Adipocyte (in vitro differentiated cells): ENCODE results near the gene EVL.

Experiments
- DNase-seq: peaks from one replicate; pipeline ENCODE4 v3.0.0-alpha.2; 2015; ENCODE audit warnings: low read depth
- H3K27me3 ChIP-seq: replicated peaks from 2 replicates; pipeline ENCODE4 v1.7.0; 2013; ENCODE audit warnings: mild to moderate bottlenecking, low read length, moderate library complexity; ENCODE audit not compliant: control insufficient read depth, insufficient read depth
- H3K36me3 ChIP-seq: 2 replicates; pipeline ENCODE4 v1.7.0; 2013; ENCODE audit warnings: low read length, mild to moderate bottlenecking, moderate library complexity; ENCODE audit not compliant: control insufficient read depth, insufficient read depth, severe bottlenecking
- H3K4me1 ChIP-seq: 2 replicates; pipeline ENCODE4 v1.7.0; 2013; ENCODE audit warnings: mild to moderate bottlenecking, low read length, moderate library complexity; ENCODE audit not compliant: control insufficient read depth, insufficient read depth
- H3K4me3 ChIP-seq: 2 replicates; pipeline ENCODE4 v1.7.0; 2013; ENCODE audit warnings: mild to moderate bottlenecking, low read length, moderate library complexity
- H3K9ac ChIP-seq: 2 replicates; pipeline ENCODE4 v1.7.0; 2013; ENCODE audit warnings: mild to moderate bottlenecking, low read length, moderate library complexity
- H3K9me3 ChIP-seq: 2 replicates; pipeline ENCODE4 v1.7.0; 2013; ENCODE audit warnings: mild to moderate bottlenecking, low read length, moderate library complexity; ENCODE audit not compliant: control insufficient read depth

EVL gene

DNA sequence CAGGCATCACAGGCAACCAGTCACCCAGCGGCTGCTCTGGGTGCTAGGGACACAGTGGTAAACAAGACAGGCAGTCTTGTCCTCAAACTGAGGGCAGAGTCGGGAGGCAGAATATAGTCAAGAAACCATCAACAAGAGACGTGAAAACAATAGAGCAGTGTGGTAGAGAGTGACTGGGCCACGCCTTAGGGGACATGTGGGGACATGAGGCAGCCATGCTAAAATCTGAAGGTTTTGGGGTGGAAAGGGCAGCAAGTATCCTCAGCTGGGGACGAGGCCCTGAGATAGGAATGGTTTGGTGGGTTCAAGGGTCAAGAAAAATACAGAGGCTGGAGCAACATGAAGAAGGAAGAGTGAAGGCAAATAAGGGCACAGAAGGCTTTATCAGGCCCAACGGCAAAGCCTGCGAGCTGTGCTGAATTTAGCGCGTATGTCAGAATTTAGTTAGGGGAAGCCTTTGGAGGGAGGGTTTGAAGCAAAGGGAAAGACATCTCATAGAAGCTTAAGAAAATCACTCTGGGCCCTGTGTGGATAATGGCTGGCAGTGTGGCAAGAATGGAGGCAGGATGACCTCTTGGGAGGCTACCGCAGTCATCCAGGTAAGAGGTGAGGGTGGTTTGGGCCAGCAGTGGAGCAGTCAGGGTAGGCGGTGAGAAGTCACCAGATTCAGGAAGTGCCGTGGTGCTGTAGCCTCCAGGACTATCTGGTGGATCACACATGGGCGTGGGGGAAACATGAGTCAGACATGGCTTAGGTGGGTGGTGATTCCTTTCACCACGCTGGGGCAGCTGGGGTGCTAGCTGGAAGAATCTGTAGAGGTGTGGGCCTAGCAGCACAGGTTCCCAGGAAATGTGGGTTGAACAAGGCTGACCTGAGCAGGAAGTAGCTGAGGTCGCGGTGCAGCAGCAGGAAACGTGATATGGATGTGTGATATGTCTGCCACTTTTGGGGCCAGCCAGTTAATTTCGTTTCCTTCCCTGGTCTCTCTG lies 3.0 kb downstream of the EVL start:
- H3K9me3 ChIP-seq = no peaks in the 10 kb centered on the region
- no peaks in the 10 kb centered on the region for H3K4me1 ChIP-seq
- no peak overlapping the region for H3K4me3 ChIP-seq
- no peaks in the 10 kb centered on the region for H3K27me3 ChIP-seq
- H3K36me3 ChIP-seq = no peaks in the 10 kb centered on the region
- H3K9ac ChIP-seq = no peak overlapping the region
- no peak for DNase-seq

- Histone ChIP-seq H3K36me3 (no peaks in the 10 kb centered on the region), H3K27me3 (no peaks in the 10 kb centered on the region), H3K4me3 (no peak overlapping the region), H3K4me1 (no peaks in the 10 kb centered on the region), H3K9me3 (no peaks in the 10 kb centered on the region), H3K9ac (no peak overlapping the region)
- no peak for DNase-seq
These were observed 4.1 kb downstream of the EVL start for GRCh38 chr14:100069161-100069800.

- H3K4me3 ChIP-seq = no peak overlapping the region
- DNase-seq = no peak
- no peaks in the 10 kb centered on the region for H3K4me1 ChIP-seq
- no peaks in the 10 kb centered on the region for H3K9me3 ChIP-seq
- no peaks in the 10 kb centered on the region for H3K36me3 ChIP-seq
- no peak overlapping the region for H3K9ac ChIP-seq
- no peaks in the 10 kb centered on the region for H3K27me3 ChIP-seq
These were observed 5.1 kb downstream of the EVL start for GRCh38 chr14:100070310-100070709.

GRCh38 chr14:100071545-100071944 lies 6.3 kb downstream of the EVL start:
- H3K9ac ChIP-seq = no peak overlapping the region
- DNase-seq = no peak

GRCh38 chr14:100072783-100073346 lies 7.6 kb downstream of the EVL start:
- Histone ChIP-seq H3K4me3 (no peak overlapping the region), H3K36me3 (no peaks in the 10 kb centered on the region), H3K27me3 (no peaks in the 10 kb centered on the region), H3K9me3 (no peaks in the 10 kb centered on the region), H3K4me1 (peaks cover 13% of the 10 kb centered on the region), H3K9ac (no peak overlapping the region)
- no peak for DNase-seq

More at GRCh38 chr14:100071545-100071944, 6.3 kb downstream of the EVL start:
- Histone ChIP-seq H3K27me3 (no peaks in the 10 kb centered on the region), H3K4me3 (no peak overlapping the region), H3K4me1 (peaks cover 6% of the 10 kb centered on the region), H3K36me3 (no peaks in the 10 kb centered on the region), H3K9me3 (no peaks in the 10 kb centered on the region)

GRCh38 chr14:100073576-100074430 lies 8.6 kb downstream of the EVL start:
- H3K4me3 ChIP-seq = no peak overlapping the region

DNA sequence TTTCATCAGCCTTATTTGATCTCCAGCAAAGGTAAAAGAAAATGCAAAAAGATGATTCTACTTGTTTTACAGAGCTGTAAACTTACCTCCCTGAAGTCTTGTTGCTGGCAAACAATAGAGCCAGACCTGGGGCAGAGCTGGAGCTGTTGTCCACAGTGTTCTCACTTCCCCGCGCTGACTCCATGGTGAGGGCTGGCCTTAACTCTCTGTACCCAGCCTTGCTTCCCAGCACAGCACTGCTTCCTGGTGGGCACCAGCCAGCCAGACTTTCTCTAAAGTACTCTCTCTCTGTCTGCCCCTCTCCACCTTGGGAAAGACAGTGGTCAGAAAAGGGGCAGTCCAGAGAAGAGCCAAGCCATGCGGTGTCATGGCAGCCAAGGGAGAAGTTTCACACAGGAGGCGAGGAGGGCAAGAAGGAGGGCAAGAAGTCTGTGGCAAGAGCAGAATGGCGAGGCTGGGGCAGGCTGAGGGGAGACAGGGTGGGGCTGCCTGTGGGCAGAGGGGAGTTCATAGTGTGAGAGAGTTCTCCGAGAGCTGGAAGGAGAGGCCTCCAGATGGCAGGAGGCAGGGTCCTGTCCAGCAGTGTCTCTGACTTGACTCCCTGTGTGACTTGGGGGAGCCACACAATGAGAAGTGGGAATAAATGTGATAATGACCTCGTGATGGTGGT lies 9.3 kb downstream of the EVL start:
- Histone ChIP-seq H3K4me1 (peaks cover 23% of the 10 kb centered on the region), H3K36me3 (no peaks in the 10 kb centered on the region), H3K4me3 (no peak overlapping the region), H3K27me3 (no peaks in the 10 kb centered on the region), H3K9me3 (no peaks in the 10 kb centered on the region), H3K9ac (no peak overlapping the region)
- DNase-seq = no peak

More at GRCh38 chr14:100073576-100074430, 8.6 kb downstream of the EVL start:
- H3K9me3 ChIP-seq = no peaks in the 10 kb centered on the region
- peaks cover 15% of the 10 kb centered on the region for H3K4me1 ChIP-seq
- DNase-seq = no peak
- no peak overlapping the region for H3K9ac ChIP-seq
- no peaks in the 10 kb centered on the region for H3K36me3 ChIP-seq
- no peaks in the 10 kb centered on the region for H3K27me3 ChIP-seq

- H3K9me3 ChIP-seq = no peaks in the 10 kb centered on the region
- peaks cover 27% of the 10 kb centered on the region for H3K4me1 ChIP-seq
- no peak overlapping the region for H3K9ac ChIP-seq
- no peaks in the 10 kb centered on the region for H3K36me3 ChIP-seq
- no peaks in the 10 kb centered on the region for H3K27me3 ChIP-seq
- H3K4me3 ChIP-seq = no peak overlapping the region
- DNase-seq = no peak
These were observed 10.5 kb downstream of the EVL start for GRCh38 chr14:100075681-100076080.

DNA sequence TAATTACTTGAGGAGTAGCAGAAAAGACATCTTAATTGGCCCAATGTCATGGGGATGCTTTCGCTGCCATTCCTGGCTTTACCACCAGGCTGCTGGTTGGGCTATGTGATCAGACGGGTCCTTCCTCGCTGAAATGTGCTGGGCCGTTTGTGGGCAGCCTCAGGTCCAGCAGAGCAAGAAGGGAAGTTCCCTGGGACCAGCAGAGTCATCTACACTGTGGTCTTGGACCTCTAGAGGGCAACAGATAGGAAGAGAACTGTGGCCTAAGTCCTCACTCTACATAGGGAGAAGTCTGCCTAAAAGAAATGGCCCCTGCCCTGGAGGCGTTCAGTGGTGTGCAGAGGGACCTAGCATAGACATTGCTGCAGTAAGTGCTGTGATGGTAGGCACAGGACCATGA lies 10.9 kb downstream of the EVL start:
- Histone ChIP-seq H3K9ac (no peak overlapping the region), H3K9me3 (no peaks in the 10 kb centered on the region), H3K4me1 (peaks cover 27% of the 10 kb centered on the region), H3K36me3 (no peaks in the 10 kb centered on the region), H3K27me3 (no peaks in the 10 kb centered on the region), H3K4me3 (no peak overlapping the region)
- DNase-seq = peak; percentile 9

GRCh38 chr14:100076606-100077005 lies 11.4 kb downstream of the EVL start:
- peak; percentile 56 for DNase-seq
- H3K9me3 ChIP-seq = no peaks in the 10 kb centered on the region
- H3K27me3 ChIP-seq = no peaks in the 10 kb centered on the region
- no peak overlapping the region for H3K4me3 ChIP-seq
- H3K36me3 ChIP-seq = no peaks in the 10 kb centered on the region
- peaks cover 27% of the 10 kb centered on the region for H3K4me1 ChIP-seq
- H3K9ac ChIP-seq = no peak overlapping the region
